Activated gamma-delta T cell treated with Interleukin-2 at 50 U/mL for 16 hours (primary cell): ENCODE data around the gene ZSCAN2.
A peak's percentile ranks its signal among the peaks of the same experiment; 100 is the strongest.
"Not testable (repeated sequence)": the region's sequence is repeated elsewhere in the genome, so short reads cannot be mapped to it uniquely, and the experiment has no call there.

ENCODE experiments used
- DNase-seq: peaks from one replicate; pipeline ENCODE4 v3.0.0-alpha.2; 2020

Gene ZSCAN2

GRCh38 chr15:84642640-84643039 is 41.8 kb downstream of the ZSCAN2 start:
- DNase-seq, result not testable (repeated sequence)

- DNase-seq, result no peak
These were observed 43.0 kb downstream of the ZSCAN2 start for GRCh38 chr15:84643838-84644237.

- DNase-seq, result no peak
These were observed 44.7 kb downstream of the ZSCAN2 start for GRCh38 chr15:84645496-84645895.

- no peak for DNase-seq
These were observed 45.2 kb downstream of the ZSCAN2 start for GRCh38 chr15:84645997-84646396.

GRCh38 chr15:84647726-84648125 is 46.9 kb downstream of the ZSCAN2 start:
- no peak for DNase-seq

- no peak for DNase-seq
These were observed 47.7 kb downstream of the ZSCAN2 start for GRCh38 chr15:84648539-84648938.

GRCh38 chr15:84649706-84650105 is 48.9 kb downstream of the ZSCAN2 start:
- no peak for DNase-seq

GRCh38 chr15:84653584-84653909 is 52.7 kb downstream of the ZSCAN2 start:
- no peak for DNase-seq

- peak; percentile 98 for DNase-seq
These were observed 53.3 kb downstream of the ZSCAN2 start, which contains the start of gene WDR73 for GRCh38 chr15:84653910-84654688. Gene WDR73 (minus strand): TSS chr15:84654283. CDS start chr15:84654274, 9 bp downstream.

GRCh38 chr15:84654689-84655453 is 54.1 kb downstream of the ZSCAN2 start:
- DNase-seq, result peak; percentile 77

GRCh38 chr15:84656972-84657371 is 56.2 kb downstream of the ZSCAN2 start:
- no peak for DNase-seq

GRCh38 chr15:84657748-84658079 is 56.9 kb downstream of the ZSCAN2 start:
- DNase-seq, result no peak

GRCh38 chr15:84658080-84658787 is 57.4 kb downstream of the ZSCAN2 start, which contains the start of gene NMB:
Gene NMB (minus strand): TSS chr15:84658199. CDS start chr15:84658152, 47 bp downstream.
- peak; percentile 82 for DNase-seq

GRCh38 chr15:84658788-84659411 is 58.1 kb downstream of the ZSCAN2 start:
- no peak for DNase-seq

- no peak for DNase-seq
These were observed 59.3 kb downstream of the ZSCAN2 start for GRCh38 chr15:84659904-84660781.

GRCh38 chr15:84661001-84661400 is 60.2 kb downstream of the ZSCAN2 start:
- DNase-seq, result no peak

GRCh38 chr15:84666373-84666772 is 65.6 kb downstream of the ZSCAN2 start:
- no peak for DNase-seq

- DNase-seq, result no peak
These were observed 67.6 kb downstream of the ZSCAN2 start for GRCh38 chr15:84668221-84668982.

GRCh38 chr15:84669726-84670125 is 68.9 kb downstream of the ZSCAN2 start:
- DNase-seq, result no peak

- DNase-seq, result no peak
These were observed 70.4 kb downstream of the ZSCAN2 start for GRCh38 chr15:84671211-84671610.
